ENCODE measurements around the gene PRIM1. TPM values are rescaled to one million over a fixed set of nuclear protein-coding genes. Genes with fewer than 3 reads are reported as not detected.

Gene PRIM1
- total RNA-seq, 1 donor from 2014 or later = 166 TPM

DNA sequence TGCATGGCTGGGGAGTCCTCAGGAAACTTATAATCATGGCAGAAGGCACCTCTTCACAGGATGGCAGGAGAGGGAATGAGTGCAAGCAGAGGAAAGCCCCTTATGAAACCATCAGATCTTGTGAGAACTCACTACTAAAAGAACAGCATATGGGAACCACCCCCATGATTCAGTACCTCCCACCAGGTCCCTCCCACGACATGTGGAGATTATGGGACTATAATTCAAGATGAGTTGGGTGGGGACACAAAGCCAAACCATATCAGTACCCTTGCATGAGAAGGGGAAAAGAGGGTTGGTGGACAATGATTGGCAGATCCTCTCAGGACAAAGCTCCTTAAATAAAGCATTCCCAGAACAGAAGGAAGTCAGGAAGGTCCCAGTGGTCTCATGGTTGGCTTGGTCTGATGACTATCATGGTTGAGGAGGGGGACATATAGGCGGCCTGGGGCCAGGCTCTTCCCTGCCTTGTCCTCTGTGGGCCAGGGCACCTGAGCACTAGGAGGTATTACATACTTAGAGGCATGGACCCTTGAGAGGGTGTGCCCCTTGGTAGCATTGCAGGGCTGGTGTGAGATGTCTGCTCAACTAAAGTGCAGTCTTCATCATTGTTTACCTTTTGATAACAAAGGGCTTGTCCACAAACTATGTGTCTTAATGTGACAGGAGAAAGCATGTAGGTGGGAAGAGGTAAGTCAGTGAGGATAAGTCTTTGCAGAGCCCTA lies 33.2 kb upstream of the PRIM1 start:
- H3K27ac ChIP-seq = no peak overlapping the region
- Mint-ChIP-seq H3K4me3 (no peak overlapping the region), H3K36me3 (peaks cover 6% of the 10 kb centered on the region), H3K27me3 (ENCODE audit: insufficient read depth, low read depth) (no peaks in the 10 kb centered on the region), H3K4me1 (peaks cover 2% of the 10 kb centered on the region), H3K9me3 (peaks cover 24% of the 10 kb centered on the region), H3K27ac (no peak overlapping the region)
- no peaks in the 10 kb centered on the region for H3F3A ChIP-seq (ENCODE audit: low read depth)
- H4K20me1 ChIP-seq (ENCODE audit: low read depth) = no peaks in the 10 kb centered on the region
- TF ChIP-seq EZH2 (IDR thresholded peaks at IDR 0.05) = no peak
- TF ChIP-seq EZH2phosphoT487 (IDR thresholded peaks at IDR 0.05) = no peak
- TF ChIP-seq, protein P1, sequence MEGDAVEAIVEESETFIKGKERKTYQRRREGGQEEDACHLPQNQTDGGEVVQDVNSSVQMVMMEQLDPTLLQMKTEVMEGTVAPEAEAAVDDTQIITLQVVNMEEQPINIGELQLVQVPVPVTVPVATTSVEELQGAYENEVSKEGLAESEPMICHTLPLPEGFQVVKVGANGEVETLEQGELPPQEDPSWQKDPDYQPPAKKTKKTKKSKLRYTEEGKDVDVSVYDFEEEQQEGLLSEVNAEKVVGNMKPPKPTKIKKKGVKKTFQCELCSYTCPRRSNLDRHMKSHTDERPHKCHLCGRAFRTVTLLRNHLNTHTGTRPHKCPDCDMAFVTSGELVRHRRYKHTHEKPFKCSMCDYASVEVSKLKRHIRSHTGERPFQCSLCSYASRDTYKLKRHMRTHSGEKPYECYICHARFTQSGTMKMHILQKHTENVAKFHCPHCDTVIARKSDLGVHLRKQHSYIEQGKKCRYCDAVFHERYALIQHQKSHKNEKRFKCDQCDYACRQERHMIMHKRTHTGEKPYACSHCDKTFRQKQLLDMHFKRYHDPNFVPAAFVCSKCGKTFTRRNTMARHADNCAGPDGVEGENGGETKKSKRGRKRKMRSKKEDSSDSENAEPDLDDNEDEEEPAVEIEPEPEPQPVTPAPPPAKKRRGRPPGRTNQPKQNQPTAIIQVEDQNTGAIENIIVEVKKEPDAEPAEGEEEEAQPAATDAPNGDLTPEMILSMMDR (IDR thresholded peaks at IDR 0.05) = no peak
- H3K4me1 ChIP-seq = no peaks in the 10 kb centered on the region
- H3K4me3 ChIP-seq = no peak overlapping the region
- H3K27me3 ChIP-seq = no peaks in the 10 kb centered on the region
- no peak for DNase-seq (ENCODE audit: low spot score)
- H2AFZ ChIP-seq (replicated peaks) = no peak overlapping the region
- no peak overlapping the region for H3K9ac ChIP-seq
- no peaks in the 10 kb centered on the region for H3K36me3 ChIP-seq
- no peaks in the 10 kb centered on the region for H3K9me3 ChIP-seq (ENCODE audit: low read depth)
- H3K79me2 ChIP-seq (ENCODE audit: low read depth) = no peaks in the 10 kb centered on the region
- no peak overlapping the region for H3K4me2 ChIP-seq

DNA sequence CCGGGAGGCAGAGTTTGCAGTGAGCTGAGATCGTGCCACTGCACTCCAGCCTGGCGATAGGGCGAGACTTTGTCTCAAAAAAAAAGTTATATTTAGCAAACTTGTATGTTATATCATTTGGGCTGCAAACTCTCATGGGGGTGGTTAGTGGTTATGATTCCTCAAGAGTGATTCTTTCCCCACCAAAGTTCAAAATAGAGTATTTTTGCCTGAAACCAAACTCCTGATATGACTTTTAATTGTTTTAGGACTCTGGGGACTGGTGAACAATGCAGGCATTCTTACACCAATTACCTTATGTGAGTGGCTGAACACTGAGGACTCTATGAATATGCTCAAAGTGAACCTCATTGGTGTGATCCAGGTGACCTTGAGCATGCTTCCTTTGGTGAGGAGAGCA lies 29.6 kb upstream of the PRIM1 start:
- Histone ChIP-seq H3K27ac (no peak overlapping the region), H2AFZ (replicated peaks) (no peak overlapping the region)
- no peak for DNase-seq (ENCODE audit: low spot score)

GRCh38 chr12:56778756-56779155 lies 26.6 kb upstream of the PRIM1 start:
- Histone ChIP-seq H3K27ac (no peak overlapping the region), H3K36me3 (no peaks in the 10 kb centered on the region), H3F3A (ENCODE audit: low read depth) (no peaks in the 10 kb centered on the region), H4K20me1 (ENCODE audit: low read depth) (no peaks in the 10 kb centered on the region), H3K9ac (no peak overlapping the region), H3K4me3 (no peak overlapping the region), H2AFZ (replicated peaks) (no peak overlapping the region), H3K27me3 (no peaks in the 10 kb centered on the region), H3K9me3 (ENCODE audit: low read depth) (no peaks in the 10 kb centered on the region), H3K79me2 (ENCODE audit: low read depth) (no peaks in the 10 kb centered on the region), H3K4me2 (no peak overlapping the region), H3K4me1 (no peaks in the 10 kb centered on the region)
- no peaks in the 10 kb centered on the region for H3K27me3 Mint-ChIP-seq (ENCODE audit: insufficient read depth, low read depth)
- peaks cover 2% of the 10 kb centered on the region for H3K4me1 Mint-ChIP-seq
- no peak overlapping the region for H3K4me3 Mint-ChIP-seq
- no peak overlapping the region for H3K27ac Mint-ChIP-seq
- TF ChIP-seq EZH2phosphoT487 (IDR thresholded peaks at IDR 0.05) (no peak), EZH2 (IDR thresholded peaks at IDR 0.05) (no peak)
- TF ChIP-seq, protein P1 (IDR thresholded peaks at IDR 0.05) = no peak
- no peak for DNase-seq (ENCODE audit: low spot score)
- H3K9me3 Mint-ChIP-seq = peaks cover 17% of the 10 kb centered on the region
- no peaks in the 10 kb centered on the region for H3K36me3 Mint-ChIP-seq

More for the DNA sequence above, 29.6 kb upstream of the PRIM1 start:
- no peaks in the 10 kb centered on the region for H3K79me2 ChIP-seq (ENCODE audit: low read depth)
- no peak overlapping the region for H3K4me2 ChIP-seq
- TF ChIP-seq, protein P1 (IDR thresholded peaks at IDR 0.05) = no peak
- no peak for TF ChIP-seq EZH2 (IDR thresholded peaks at IDR 0.05)
- no peak for TF ChIP-seq EZH2phosphoT487 (IDR thresholded peaks at IDR 0.05)
- no peak overlapping the region for H3K4me3 ChIP-seq
- no peaks in the 10 kb centered on the region for H3F3A ChIP-seq (ENCODE audit: low read depth)
- H3K27ac Mint-ChIP-seq = no peak overlapping the region
- no peak overlapping the region for H3K4me3 Mint-ChIP-seq
- H3K4me1 ChIP-seq = no peaks in the 10 kb centered on the region
- H3K27me3 Mint-ChIP-seq (ENCODE audit: insufficient read depth, low read depth) = no peaks in the 10 kb centered on the region
- no peak overlapping the region for H3K9ac ChIP-seq
- H3K9me3 ChIP-seq (ENCODE audit: low read depth) = no peaks in the 10 kb centered on the region
- no peaks in the 10 kb centered on the region for H3K36me3 ChIP-seq
- H3K9me3 Mint-ChIP-seq = peaks cover 23% of the 10 kb centered on the region
- peaks cover 1% of the 10 kb centered on the region for H3K36me3 Mint-ChIP-seq
- H3K4me1 Mint-ChIP-seq = peaks cover 2% of the 10 kb centered on the region
- H3K27me3 ChIP-seq = no peaks in the 10 kb centered on the region
- H4K20me1 ChIP-seq (ENCODE audit: low read depth) = no peaks in the 10 kb centered on the region
